T-helper 1 cell (primary cell): ENCODE data around the gene TRAPPC5.

ENCODE experiments used
- DNase-seq, 5 donors: peaks; one replicate each; pipeline ENCODE4 v3.0.0-alpha.2; 2012 to 2020
- total RNA-seq, 4 donors: gene quantifications; one replicate each; lab custom pipeline; 2026; lab: John Stamatoyannopoulos, UW

Gene TRAPPC5
- total RNA-seq, result 0.27 to 2.6 (median 1.5) reads per million in 4 donors

- DNase-seq, result peak; percentile 74 to 89 (median 78)
Observed at GRCh38 chr19:7680606-7681339, at the start of gene TRAPPC5. Gene TRAPPC5 (plus strand): TSS chr19:7680833. CDS start chr19:7682254, 1,421 bp downstream.

GRCh38 chr19:7631577-7631976 lies 49.1 kb upstream of the TRAPPC5 start:
- no peak for DNase-seq

GRCh38 chr19:7632340-7633203 lies 48.1 kb upstream of the TRAPPC5 start:
- no peak for DNase-seq

GRCh38 chr19:7633698-7634097 lies 46.9 kb upstream of the TRAPPC5 start, which contains the start of gene PCP2:
Gene PCP2 (minus strand): TSS chr19:7633719. CDS start chr19:7633457, 262 bp downstream.
- no peak for DNase-seq

- DNase-seq, result no peak
Observed at GRCh38 chr19:7635670-7636069, 45.0 kb upstream of the TRAPPC5 start.

- no peak for DNase-seq
Observed at GRCh38 chr19:7636317-7636690, 44.3 kb upstream of the TRAPPC5 start.

GRCh38 chr19:7636691-7637373 lies 43.8 kb upstream of the TRAPPC5 start, which contains the start of gene STXBP2:
Gene STXBP2 (plus strand): TSS chr19:7637110. CDS start chr19:7637150, 40 bp downstream.
- peak; percentile 86 to 95 (median 92) for DNase-seq

- DNase-seq, result peak in 1 of 5 donors; percentile 18
Observed at GRCh38 chr19:7637374-7638256, 43.0 kb upstream of the TRAPPC5 start.

GRCh38 chr19:7638802-7639465 lies 41.7 kb upstream of the TRAPPC5 start:
- no peak for DNase-seq

GRCh38 chr19:7639863-7640348 lies 40.7 kb upstream of the TRAPPC5 start:
- no peak for DNase-seq

GRCh38 chr19:7640803-7641202 lies 39.8 kb upstream of the TRAPPC5 start:
- no peak for DNase-seq

GRCh38 chr19:7641290-7642276 lies 39.0 kb upstream of the TRAPPC5 start:
- DNase-seq, result no peak

- no peak for DNase-seq
Observed at GRCh38 chr19:7642295-7643030, 38.2 kb upstream of the TRAPPC5 start.

- DNase-seq, result no peak
Observed at GRCh38 chr19:7643031-7643415, 37.6 kb upstream of the TRAPPC5 start.

- peak in 1 of 5 donors; percentile 15 for DNase-seq
Observed at GRCh38 chr19:7643629-7644549, 36.7 kb upstream of the TRAPPC5 start.

- DNase-seq, result no peak
Observed at GRCh38 chr19:7644550-7644877, 36.1 kb upstream of the TRAPPC5 start.

- DNase-seq, result no peak
Observed at GRCh38 chr19:7645163-7645562, 35.5 kb upstream of the TRAPPC5 start.
